Ishikawa (cell line): ENCODE results near the gene REX1BD.

ENCODE experiments used
- CEBPB ChIP-seq: IDR thresholded peaks from 2 replicates; pipeline ENCODE4 v1.6.1; 2012
- CREB1 ChIP-seq: IDR thresholded peaks from 2 replicates; pipeline ENCODE4 v1.6.1; 2012; ENCODE audit warnings: low read depth
- EGR1 ChIP-seq: IDR thresholded peaks from 2 replicates; pipeline ENCODE4 v1.6.1; 2012
- EP300 ChIP-seq: IDR thresholded peaks from 2 replicates; pipeline ENCODE4 v1.6.1; 2012; ENCODE audit warnings: borderline replicate concordance
- FOXM1 ChIP-seq: IDR thresholded peaks from 2 replicates; pipeline ENCODE4 v1.6.1; 2012; ENCODE audit warnings: low read depth, borderline replicate concordance
- MAX ChIP-seq: IDR thresholded peaks from 2 replicates; pipeline ENCODE4 v1.6.1; 2012
- NFIC ChIP-seq: IDR thresholded peaks from 2 replicates; pipeline ENCODE4 v1.6.1; 2012
- RAD21 ChIP-seq: IDR thresholded peaks from 2 replicates; pipeline ENCODE4 v1.6.1; 2012; ENCODE audit warnings: low read depth
- REST ChIP-seq: IDR thresholded peaks from 2 replicates; pipeline ENCODE4 v1.6.1; 2012; ENCODE audit warnings: low read depth, mild to moderate bottlenecking
- TAF1 ChIP-seq: IDR thresholded peaks from 2 replicates; pipeline ENCODE4 v1.6.1; 2012; ENCODE audit warnings: low read depth, mild to moderate bottlenecking
- TCF12 ChIP-seq: IDR thresholded peaks from 2 replicates; pipeline ENCODE4 v1.6.1; 2012; ENCODE audit warnings: low read depth
- TEAD4 ChIP-seq: IDR thresholded peaks from 2 replicates; pipeline ENCODE4 v1.6.1; 2012
- USF1 ChIP-seq: IDR thresholded peaks from 2 replicates; pipeline ENCODE4 v1.6.1; 2012
- YY1 ChIP-seq: IDR thresholded peaks from 2 replicates; pipeline ENCODE4 v1.6.1; 2012; ENCODE audit warnings: low read depth
- ZBTB7A ChIP-seq: IDR thresholded peaks from 2 replicates; pipeline ENCODE4 v1.6.1; 2012; ENCODE audit warnings: low read depth

REX1BD gene

GRCh38 chr19:18541992-18542940 is 46.3 kb upstream of the REX1BD start:
- TF ChIP-seq CEBPB (no peak), REST (no peak), TEAD4 (no peak), MAX (no peak)

GRCh38 chr19:18542941-18543813 is 45.4 kb upstream of the REX1BD start, which contains the start of gene FKBP8:
Gene FKBP8, minus strand, starts transcription at chr19:18543573. Its CDS starts 1,603 bp downstream, at chr19:18541970.
- TF ChIP-seq TAF1, result 0 out of 2 replicates have a peak, but pooled peaks have one; percentile 22
- TF ChIP-seq ZBTB7A, result peak; percentile 98
- no peak; the same call in 1 of the 2 replicates for TF ChIP-seq TCF12

GRCh38 chr19:18543814-18544475 is 44.7 kb upstream of the REX1BD start:
- peak; percentile 67; the same call in 1 of the 2 replicates for TF ChIP-seq ZBTB7A
- no peak for TF ChIP-seq RAD21

- no peak for TF ChIP-seq ZBTB7A
- no peak for TF ChIP-seq FOXM1
- TF ChIP-seq USF1, result no peak
- TF ChIP-seq REST, result no peak
- no peak for TF ChIP-seq EP300
- no peak for TF ChIP-seq CREB1
- TF ChIP-seq EGR1, result no peak
- no peak for TF ChIP-seq NFIC
Measured at GRCh38 chr19:18551631-18552030, 37.0 kb upstream of the REX1BD start.

- TF ChIP-seq MAX (peak; percentile 88), TEAD4 (no peak), EGR1 (no peak), CREB1 (peak; percentile 86), ZBTB7A (no peak), USF1 (peak; percentile 43; the same call in 1 of the 2 replicates), REST (no peak), NFIC (no peak), YY1 (peak; percentile 67), CEBPB (no peak), EP300 (peak; percentile 23; the same call in 1 of the 2 replicates), TAF1 (no peak; the same call in 1 of the 2 replicates), RAD21 (no peak), TCF12 (peak; percentile 49; the same call in 1 of the 2 replicates), FOXM1 (no peak)
Measured at GRCh38 chr19:18557411-18558201, 31.0 kb upstream of the REX1BD start, which contains the start of gene KXD1. Gene KXD1, plus strand, starts transcription at chr19:18557870. Its CDS starts 4,187 bp downstream, at chr19:18562057.
